Stimulated activated CD4-positive, alpha-beta T cell treated with anti-CD3 and anti-CD28 coated beads, TNF-alpha, amount 100 ng/mL, for 48 hours (primary cell): ENCODE results near the gene OBP2A.
"Not testable (repeated sequence)": the region's sequence is repeated elsewhere in the genome, so short reads cannot be mapped to it uniquely, and the experiment has no call there.

Source experiments
- DNase-seq, 3 donors: peaks; one replicate each; pipeline ENCODE4 v3.0.0-alpha.2; 2020; ENCODE audit warnings: low read depth in 3 of 3

Gene OBP2A

DNA sequence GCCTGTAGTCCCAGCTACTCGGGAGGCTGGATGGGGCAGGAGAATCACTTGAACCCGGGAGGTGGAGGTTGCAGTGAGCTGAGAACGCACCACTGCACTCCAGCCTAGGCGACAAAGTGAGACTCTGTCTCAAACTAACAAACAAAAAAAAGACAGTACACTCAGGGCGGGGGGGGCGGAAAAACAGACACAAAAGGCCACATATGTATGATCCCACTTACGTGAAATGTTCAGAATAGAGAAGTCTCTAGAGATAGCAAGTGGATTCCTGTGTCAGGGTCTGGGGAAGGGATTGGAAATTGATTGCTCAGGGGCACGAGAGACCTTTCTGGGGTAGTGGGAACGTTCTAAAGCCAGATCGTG is 33.7 kb upstream of the OBP2A start:
- DNase-seq, result no peak

DNA sequence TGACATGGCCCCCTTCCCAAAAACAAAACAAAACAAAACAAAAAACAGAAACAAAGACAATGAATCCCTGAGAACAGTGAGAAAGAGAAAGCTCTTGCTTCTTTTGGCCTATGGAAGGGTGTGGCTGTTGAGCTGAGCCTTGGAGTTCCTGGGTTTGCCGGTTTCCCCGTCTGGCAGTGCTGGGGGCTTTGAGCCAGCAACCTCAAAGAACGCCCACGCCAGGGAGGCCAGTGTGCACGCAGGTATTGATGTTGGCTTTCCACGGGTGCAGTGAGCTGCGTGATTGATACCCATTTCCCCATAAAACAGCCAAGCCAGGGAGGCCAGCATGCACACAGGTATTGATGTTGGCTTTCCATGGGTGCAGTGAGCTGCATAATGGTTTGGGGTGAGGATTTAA is 33.0 kb upstream of the OBP2A start:
- no peak for DNase-seq

GRCh38 chr9:135513351-135513846 is 32.5 kb upstream of the OBP2A start:
- DNase-seq, result no peak

GRCh38 chr9:135513906-135514305 is 32.0 kb upstream of the OBP2A start:
- not testable (repeated sequence) for DNase-seq

GRCh38 chr9:135514342-135515082 is 31.4 kb upstream of the OBP2A start:
- no peak for DNase-seq

DNA sequence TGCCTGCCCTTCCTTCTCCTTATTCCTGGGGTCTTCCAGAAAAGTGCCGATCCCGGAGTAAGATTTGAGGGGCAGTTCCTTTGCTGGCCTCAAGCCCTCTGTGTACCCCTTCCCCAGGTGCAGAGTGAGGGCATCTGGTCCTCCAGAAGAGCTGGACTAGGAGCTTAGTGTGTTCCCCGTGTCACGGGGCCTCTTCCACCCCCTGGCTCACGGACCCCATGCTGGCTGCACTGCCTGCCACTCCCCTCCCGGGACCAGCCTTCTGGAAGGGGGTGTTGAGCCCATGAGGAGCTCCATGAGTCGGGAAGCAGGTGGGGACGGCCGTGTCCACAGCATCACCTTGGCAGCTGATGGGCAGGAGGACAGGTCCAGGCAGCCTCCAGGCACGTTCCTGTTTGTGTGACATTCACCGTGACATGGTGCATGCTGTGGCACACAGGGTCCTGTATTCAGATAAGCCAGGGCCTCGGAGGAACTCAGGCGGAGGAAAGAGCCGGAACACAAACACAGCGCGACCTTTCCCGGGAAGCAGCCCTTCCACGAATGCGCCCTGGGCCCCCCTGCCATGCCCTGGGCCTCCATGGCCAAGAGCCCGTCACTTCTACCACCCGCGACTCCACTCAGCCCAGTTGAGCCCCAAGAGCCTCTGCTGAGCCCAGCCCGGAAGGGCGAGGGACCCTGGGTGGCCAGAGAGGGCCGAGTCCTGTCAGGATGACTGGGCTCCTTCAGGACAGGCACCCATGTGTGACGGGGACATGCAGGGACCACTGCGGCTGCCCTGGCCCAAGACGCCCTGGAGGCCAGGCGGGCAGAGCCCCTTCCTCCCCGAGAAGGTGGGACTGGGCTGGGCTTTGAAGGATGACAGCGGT is 30.6 kb upstream of the OBP2A start:
- DNase-seq, result no peak

DNA sequence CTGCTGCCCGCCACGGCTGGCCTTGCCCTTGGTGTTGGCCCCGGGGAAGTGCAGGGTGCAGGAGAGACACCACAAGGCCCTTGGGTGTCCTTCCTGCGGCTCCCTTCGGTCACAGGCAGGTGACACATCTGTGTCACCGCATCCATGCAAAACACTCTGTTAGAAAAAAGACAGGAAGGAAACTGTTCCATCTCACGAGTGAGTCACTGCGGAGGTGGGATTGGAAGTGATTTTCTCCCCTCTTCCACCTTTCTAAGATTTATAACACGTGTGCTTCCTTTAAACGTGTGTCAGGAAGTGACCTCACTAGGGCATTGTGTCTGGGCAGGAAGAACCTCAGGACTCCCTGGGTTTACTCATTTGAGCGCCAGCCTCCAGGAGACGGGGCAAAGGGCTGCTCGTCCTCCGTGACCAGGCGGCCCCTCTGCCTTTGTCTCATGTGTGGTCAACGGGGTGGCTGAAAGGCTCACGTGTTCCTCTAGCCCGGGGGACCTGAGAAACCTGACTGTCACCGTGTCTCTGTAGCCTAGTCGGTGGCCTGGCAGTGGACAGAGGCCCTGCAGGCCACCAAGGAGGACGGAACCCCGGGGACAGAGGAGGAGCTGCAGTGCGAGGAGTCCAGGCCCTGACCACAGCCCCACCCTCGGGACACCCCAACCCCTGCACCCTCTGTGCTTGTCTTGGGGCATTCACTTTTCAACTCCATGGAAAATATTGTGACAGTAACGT is 29.6 kb upstream of the OBP2A start:
- DNase-seq, result no peak

- no peak for DNase-seq
Measured at GRCh38 chr9:135517407-135517822, 28.5 kb upstream of the OBP2A start.

GRCh38 chr9:135519179-135519971 is 26.6 kb upstream of the OBP2A start:
- no peak for DNase-seq

DNA sequence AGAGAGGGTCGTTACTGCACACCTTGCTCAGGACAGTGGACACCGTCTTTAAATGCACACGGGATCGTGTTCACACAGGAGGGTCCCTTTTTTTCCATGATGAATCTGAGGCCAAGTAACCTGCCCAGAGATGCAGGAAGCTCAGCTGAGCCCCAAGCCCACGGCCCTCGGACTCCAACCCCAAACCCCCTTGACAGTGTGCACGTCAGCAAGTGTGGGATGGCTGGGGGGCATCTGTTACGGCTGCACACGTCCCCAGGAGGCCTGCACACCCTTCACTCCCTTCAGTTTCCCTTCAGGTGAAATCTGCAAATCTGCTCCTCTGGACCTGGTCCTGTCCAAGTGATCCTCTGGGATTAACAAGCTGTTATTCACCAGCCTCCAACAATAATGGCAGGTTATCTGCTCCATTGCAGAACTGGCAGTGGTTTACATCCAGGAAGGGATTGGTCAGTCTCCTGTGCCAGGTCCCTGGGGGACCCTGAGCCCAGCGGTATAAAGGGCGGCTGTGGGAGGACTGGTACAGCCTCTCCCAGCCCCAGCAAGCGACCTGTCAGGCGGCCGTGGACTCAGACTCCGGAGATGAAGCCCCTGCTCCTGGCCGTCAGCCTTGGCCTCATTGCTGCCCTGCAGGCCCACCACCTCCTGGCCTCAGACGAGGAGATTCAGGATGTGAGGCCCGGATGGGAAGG is 24.9 kb upstream of the OBP2A start, which contains the start of gene LCN1:
LCN1 (plus strand) TSS at position 525 of the 692 bp plus-strand sequence; CDS start at position 583, 58 bp downstream.
- DNase-seq, result no peak

GRCh38 chr9:135521608-135522095 is 24.3 kb upstream of the OBP2A start:
- DNase-seq, result no peak

- no peak for DNase-seq
Measured at GRCh38 chr9:135522137-135522877, 23.6 kb upstream of the OBP2A start.

DNA sequence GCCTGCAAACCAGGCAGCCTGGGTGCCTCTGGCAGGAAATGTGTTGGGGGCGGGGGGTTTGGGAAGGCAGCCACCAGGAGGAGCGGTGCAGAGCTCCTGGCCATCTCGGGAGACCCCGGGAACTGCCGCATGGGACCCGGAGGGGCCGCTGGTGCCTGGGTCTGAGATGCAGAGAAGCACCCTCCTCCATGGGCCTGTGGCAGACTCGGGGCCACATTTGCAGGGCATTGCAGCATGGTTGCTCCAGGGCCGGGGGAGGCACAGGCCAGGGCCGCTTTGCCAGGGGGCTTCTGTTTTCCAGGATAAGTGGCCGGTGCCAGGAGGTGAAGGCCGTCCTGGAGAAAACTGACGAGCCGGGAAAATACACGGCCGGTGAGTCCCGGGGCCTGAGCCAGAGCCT is 23.0 kb upstream of the OBP2A start:
- DNase-seq, result no peak

- DNase-seq, result no peak
Measured at GRCh38 chr9:135523521-135524129, 22.3 kb upstream of the OBP2A start.

GRCh38 chr9:135524130-135524861 is 21.6 kb upstream of the OBP2A start:
- DNase-seq, result no peak

GRCh38 chr9:135525241-135526088 is 20.5 kb upstream of the OBP2A start:
- DNase-seq, result no peak

- DNase-seq, result no peak
Measured at GRCh38 chr9:135526089-135526729, 19.7 kb upstream of the OBP2A start.
